AG09319 (cell line): ENCODE results near the gene CHST2.

ENCODE experiments used
- DNase-seq: peaks from one replicate; pipeline ENCODE4 v3.0.0-alpha.2; 2010; ENCODE audit warnings: low read depth; ENCODE audit errors: extremely low read depth
- TF ChIP-seq, protein P1 (sequence below): IDR thresholded peaks from 2 replicates; pipeline ENCODE4 v1.5.1; 2011; ENCODE audit warnings: low read depth, mild to moderate bottlenecking, inconsistent platforms, low read length, moderate library complexity

The CHST2 gene

DNA sequence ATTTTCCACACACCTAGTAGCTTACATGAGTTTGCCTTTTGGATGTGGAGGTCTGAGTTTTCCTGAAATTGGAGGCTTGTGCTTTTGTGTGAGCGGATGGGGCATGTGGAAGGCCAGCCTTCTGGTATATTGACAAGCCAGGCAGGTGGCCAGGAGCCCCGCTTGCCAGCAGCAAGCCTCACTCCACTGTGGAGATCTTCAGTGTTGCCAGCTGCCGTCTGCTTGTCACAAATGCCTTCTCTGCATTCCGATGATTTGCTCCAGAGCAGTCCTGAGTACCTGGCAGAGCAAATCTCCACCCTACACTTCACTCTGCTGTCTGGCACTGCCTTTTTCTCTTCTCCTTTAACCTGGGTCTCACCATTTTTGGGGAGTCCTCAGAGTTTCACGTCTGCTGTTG is 29.1 kb upstream of the CHST2 start:
- TF ChIP-seq, protein P1, sequence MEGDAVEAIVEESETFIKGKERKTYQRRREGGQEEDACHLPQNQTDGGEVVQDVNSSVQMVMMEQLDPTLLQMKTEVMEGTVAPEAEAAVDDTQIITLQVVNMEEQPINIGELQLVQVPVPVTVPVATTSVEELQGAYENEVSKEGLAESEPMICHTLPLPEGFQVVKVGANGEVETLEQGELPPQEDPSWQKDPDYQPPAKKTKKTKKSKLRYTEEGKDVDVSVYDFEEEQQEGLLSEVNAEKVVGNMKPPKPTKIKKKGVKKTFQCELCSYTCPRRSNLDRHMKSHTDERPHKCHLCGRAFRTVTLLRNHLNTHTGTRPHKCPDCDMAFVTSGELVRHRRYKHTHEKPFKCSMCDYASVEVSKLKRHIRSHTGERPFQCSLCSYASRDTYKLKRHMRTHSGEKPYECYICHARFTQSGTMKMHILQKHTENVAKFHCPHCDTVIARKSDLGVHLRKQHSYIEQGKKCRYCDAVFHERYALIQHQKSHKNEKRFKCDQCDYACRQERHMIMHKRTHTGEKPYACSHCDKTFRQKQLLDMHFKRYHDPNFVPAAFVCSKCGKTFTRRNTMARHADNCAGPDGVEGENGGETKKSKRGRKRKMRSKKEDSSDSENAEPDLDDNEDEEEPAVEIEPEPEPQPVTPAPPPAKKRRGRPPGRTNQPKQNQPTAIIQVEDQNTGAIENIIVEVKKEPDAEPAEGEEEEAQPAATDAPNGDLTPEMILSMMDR = no peak
- DNase-seq = no peak

DNA sequence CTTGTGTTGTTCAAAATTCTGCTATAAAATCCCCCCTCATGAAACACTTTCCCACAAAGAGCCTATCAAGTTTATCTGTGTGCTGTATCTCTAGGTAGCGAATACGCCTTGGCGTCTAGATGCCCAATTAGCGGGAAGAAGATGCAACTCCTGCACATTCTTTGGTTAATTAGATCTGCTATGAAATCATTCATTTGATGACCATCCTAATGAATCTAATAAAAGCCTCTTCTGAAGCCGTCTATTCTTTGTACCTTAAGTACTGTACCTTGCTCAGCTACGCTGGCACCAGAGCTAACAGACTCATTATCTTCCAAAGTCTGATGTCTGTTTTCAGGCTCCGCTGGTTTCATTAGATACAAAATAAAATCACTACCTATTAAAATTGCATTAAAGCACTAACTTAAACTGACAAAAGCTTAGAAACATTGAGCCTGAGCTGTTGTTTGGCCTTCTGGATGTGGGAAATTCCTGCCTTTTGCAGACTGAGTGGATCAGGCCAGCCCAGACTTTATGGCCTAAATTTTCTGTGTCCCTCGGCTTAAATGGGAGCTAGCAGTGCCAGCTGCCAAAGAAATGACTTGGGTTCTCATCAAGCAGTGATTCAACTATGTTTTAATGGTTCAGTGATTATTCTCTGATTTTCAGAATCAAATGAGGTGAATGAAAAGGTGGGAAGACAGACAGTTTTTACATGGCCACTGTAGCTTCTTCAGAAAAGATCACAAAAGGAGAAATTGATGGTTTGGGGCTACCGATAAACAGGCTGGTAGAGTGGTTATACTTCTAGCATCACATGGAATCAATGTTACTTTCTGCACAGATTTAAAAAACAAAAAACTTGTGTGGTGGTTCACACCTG is 28.4 kb upstream of the CHST2 start:
- TF ChIP-seq, protein P1 = no peak
- DNase-seq = no peak

GRCh38 chr3:143092191-143092590 is 27.4 kb upstream of the CHST2 start:
- TF ChIP-seq, protein P1 = no peak
- no peak for DNase-seq

- no peak for DNase-seq
- TF ChIP-seq, protein P1 = no peak
These were observed 23.8 kb upstream of the CHST2 start for GRCh38 chr3:143095813-143096212.

DNA sequence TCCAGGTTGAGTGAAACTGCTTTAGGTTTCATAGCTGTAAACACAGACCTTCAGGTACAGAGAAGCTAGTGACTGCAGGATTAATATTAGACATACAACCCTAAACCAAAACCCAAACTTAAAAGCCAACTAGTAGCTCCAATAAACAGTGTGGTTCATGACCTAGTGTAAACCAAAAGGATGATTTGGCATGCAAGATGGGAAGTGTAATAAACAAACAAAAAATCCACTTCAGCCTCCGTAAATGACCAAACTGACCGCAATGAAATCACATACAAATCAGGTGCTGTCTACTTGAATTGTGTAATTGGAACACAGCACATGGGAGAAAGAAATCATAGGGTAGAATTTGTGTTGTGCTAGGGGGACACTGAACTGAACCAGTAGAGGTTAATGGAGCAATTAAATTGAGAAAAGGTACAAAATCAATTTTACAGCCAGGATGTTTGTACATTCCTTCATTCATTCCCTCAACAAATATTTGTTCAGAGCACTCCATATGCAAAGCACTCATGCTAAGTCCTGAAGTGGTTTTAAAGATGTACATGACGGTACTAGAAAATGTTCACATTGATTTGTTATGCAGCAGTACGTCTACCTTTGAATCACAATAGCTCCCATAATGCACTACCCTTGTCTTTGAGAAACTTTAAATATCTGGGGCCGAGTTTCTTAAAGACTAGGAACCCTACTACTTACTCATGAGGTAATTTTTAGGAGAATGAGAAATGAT is 21.4 kb upstream of the CHST2 start:
- TF ChIP-seq, protein P1 = no peak
- no peak for DNase-seq

DNA sequence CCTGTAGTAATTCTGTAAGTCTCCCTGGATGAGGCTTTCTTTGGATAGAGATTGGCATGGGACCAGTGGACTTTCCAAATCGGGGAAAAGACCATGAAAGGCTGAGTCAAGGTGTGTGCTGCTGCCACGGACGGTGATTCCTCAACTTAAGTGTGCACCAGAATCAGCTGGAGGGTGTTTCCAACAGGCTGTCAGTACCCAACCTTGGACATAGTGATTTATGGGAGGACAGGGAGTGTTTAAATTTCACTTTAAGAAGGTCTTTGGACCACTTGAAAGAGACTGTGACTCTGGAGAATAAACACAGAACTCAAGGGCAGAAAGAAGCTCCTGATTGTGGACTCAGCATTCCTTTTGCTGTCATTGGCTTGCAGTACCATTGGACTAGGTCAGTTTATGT is 20.4 kb upstream of the CHST2 start:
- TF ChIP-seq, protein P1 = no peak
- no peak for DNase-seq

GRCh38 chr3:143099690-143100089 is 19.9 kb upstream of the CHST2 start:
- TF ChIP-seq, protein P1 = no peak
- no peak for DNase-seq
